ENCODE data around the gene CCN5. TPM values are rescaled to one million over a fixed set of nuclear protein-coding genes. Genes with fewer than 3 reads are reported as not detected.

The CCN5 gene
- total and polyA plus RNA-seq, 2 of the 8 experiments (the other 6 are each of a cell fraction or from before 2014, with no cell fraction given), result not detected

DNA sequence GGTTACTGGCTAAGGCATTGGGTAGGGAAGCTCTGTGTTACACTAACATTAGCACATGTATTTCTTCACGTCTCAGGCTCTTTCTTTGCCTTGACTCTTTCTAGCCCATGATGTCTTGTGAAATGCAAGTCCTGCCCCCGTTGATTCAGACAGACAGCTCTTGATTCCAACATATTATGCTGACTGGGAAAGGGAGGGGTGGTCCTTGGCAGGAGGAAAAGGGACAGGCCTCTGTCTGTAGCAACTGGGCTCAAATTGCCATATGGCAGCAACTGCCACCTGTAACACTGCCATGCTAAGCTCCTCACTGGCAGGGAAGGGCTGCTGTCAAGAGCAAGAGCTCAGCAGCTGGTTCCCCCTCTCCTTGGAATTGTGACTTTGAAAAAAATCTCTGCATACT is 24.8 kb downstream of the CCN5 start (continued):
- no peak for TF ChIP-seq SIRT6 (IDR thresholded peaks at IDR 0.05; ENCODE audit: low read length)

Measured in H1 (cell line).